ENCODE results near the gene ARHGAP26. TPM values are rescaled to one million over a fixed set of nuclear protein-coding genes. Genes with fewer than 3 reads are reported as not detected.

Gene ARHGAP26, protein sequence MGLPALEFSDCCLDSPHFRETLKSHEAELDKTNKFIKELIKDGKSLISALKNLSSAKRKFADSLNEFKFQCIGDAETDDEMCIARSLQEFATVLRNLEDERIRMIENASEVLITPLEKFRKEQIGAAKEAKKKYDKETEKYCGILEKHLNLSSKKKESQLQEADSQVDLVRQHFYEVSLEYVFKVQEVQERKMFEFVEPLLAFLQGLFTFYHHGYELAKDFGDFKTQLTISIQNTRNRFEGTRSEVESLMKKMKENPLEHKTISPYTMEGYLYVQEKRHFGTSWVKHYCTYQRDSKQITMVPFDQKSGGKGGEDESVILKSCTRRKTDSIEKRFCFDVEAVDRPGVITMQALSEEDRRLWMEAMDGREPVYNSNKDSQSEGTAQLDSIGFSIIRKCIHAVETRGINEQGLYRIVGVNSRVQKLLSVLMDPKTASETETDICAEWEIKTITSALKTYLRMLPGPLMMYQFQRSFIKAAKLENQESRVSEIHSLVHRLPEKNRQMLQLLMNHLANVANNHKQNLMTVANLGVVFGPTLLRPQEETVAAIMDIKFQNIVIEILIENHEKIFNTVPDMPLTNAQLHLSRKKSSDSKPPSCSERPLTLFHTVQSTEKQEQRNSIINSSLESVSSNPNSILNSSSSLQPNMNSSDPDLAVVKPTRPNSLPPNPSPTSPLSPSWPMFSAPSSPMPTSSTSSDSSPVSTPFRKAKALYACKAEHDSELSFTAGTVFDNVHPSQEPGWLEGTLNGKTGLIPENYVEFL
- 10 to 100 TPM; 11.0 to 23.3 (median 14.3) TPM for total RNA-seq

DNA sequence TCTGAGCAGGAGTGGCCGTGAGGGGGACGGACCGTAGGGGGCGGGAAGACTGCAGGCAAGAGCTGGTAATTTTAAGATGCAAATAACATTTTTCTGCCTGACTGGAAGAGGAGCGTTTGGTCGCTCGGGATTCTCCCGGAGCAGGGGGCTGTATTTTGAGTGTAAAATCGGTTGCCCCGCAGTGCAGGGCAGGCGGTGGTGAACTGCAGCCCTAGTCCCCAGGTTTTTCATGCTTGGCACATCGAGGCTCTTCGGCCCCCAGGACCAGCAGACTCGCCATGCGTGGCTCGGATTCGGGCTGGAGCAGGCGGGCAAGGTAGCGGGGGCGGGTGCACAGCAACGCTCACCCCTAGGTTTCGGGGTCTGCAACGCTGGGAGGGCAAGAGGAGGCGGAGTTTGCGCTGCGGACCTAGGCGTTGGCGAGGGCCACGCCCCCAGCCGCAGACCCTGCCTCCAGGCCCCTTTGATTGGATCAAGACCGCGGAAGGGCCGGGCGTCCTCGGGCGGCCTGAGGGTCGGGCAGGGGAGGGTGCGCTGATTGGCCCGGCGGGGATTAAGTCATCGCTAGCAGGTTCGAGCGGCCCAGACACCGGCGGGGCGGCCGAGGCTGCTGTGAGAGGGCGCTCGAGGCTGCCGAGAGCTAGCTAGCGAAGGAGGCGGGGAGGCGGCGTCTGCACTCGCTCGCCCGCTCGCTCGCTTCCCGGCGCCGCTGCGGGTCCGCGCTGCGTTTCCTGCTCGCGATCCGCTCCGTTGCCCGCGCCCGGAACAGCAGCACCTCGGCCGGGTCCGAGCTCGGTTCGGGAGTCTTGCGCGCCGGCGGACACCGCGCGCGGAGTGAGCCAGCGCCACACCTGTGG lies at the start of gene ARHGAP26:
Gene ARHGAP26 (plus strand): TSS at position 585 of the 857 bp plus-strand sequence. CDS start 385 bp downstream, outside the sequence.
- DNase-seq (ENCODE audit: low spot score in 2 of 2), result peak; percentile 96 to 99
- TF ChIP-seq, protein P1, sequence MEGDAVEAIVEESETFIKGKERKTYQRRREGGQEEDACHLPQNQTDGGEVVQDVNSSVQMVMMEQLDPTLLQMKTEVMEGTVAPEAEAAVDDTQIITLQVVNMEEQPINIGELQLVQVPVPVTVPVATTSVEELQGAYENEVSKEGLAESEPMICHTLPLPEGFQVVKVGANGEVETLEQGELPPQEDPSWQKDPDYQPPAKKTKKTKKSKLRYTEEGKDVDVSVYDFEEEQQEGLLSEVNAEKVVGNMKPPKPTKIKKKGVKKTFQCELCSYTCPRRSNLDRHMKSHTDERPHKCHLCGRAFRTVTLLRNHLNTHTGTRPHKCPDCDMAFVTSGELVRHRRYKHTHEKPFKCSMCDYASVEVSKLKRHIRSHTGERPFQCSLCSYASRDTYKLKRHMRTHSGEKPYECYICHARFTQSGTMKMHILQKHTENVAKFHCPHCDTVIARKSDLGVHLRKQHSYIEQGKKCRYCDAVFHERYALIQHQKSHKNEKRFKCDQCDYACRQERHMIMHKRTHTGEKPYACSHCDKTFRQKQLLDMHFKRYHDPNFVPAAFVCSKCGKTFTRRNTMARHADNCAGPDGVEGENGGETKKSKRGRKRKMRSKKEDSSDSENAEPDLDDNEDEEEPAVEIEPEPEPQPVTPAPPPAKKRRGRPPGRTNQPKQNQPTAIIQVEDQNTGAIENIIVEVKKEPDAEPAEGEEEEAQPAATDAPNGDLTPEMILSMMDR (IDR thresholded peaks at IDR 0.05), result no peak
- peak in 1 of 2 donors; percentile 82 for TF ChIP-seq POLR2A (IDR thresholded peaks at IDR 0.05)
- WGBS, 2 donors, result 0 to 1% methylated on average over 52 to 54 of the region's 87 CpGs
- peak within 1 kb of the TSS; percentile 72 for H3K4me3 ChIP-seq (ENCODE audit: low read depth, poor library complexity, severe bottlenecking)
- intact Hi-C loops (cut with DNase I; ENCODE audit: low total_unique reads), result no loop called here

DNA sequence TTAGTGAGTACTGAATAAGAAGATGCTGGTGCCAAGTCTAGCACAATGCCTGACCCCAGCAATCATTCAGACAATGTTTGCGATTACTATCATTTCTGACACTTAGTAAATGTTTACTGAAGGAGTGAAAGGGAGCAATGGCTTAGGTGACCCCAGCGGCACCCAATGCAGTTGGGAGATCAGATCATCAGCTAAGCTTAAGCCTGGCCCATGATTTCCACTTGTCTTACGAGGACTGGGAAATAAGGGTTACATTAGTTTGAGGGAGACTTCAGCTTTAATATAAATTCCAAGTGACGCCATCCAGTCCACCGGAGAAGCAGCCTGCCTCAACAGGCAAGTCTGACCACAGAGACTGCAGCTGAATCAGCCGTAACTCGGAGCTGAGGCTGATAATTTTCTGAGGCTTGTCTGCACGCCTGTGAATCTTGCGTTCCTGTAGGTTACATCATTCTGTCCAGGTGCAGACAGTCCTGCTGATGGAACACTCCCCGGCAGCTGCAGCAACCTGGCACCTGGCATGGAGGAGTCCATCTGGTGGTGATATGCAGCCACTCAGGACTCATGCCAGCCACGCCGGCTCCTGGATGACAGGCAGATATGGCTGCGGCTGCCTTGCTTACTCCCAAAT lies 49.4 kb upstream of the ARHGAP26 start:
- H3K4me3 ChIP-seq (ENCODE audit: low read depth, poor library complexity, severe bottlenecking), result no peak overlapping the region
- TF ChIP-seq POLR2A (IDR thresholded peaks at IDR 0.05), result no peak
- TF ChIP-seq, protein P1 (IDR thresholded peaks at IDR 0.05), result no peak
- intact Hi-C loops (cut with DNase I; ENCODE audit: low total_unique reads), result no loop called here
- no peak for DNase-seq (ENCODE audit: low spot score in 2 of 2)
- WGBS, 2 donors, result 64 to 74% methylated on average over 13 of the region's 13 CpGs

DNA sequence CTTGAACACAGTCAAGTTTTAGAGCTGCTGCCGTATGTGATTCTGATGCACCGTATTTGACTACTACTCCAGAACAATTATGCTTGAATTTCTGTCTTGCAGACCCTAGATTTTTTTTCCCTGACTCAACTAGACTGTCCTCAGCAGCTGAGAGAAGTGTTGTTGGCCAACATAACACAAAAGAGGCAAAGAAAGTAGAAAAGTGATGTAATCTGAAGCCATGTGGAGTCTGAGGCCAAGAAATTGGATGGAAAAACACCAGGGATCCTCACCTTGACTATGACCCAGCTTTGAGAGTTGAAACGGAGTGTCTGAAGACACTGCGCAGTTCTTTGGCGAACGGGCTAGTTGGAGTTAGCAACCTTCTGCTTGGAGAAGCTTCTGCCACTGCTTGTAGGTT lies 48.0 kb upstream of the ARHGAP26 start:
- intact Hi-C loops (cut with DNase I; ENCODE audit: low total_unique reads), result no loop called here
- no peak overlapping the region for H3K4me3 ChIP-seq (ENCODE audit: low read depth, poor library complexity, severe bottlenecking)
- 81 to 89% methylated on average over 6 of the region's 6 CpGs for WGBS, 2 donors
- DNase-seq (ENCODE audit: low spot score in 2 of 2), result no peak
- no peak for TF ChIP-seq POLR2A (IDR thresholded peaks at IDR 0.05)
- TF ChIP-seq, protein P1 (IDR thresholded peaks at IDR 0.05), result no peak

DNA sequence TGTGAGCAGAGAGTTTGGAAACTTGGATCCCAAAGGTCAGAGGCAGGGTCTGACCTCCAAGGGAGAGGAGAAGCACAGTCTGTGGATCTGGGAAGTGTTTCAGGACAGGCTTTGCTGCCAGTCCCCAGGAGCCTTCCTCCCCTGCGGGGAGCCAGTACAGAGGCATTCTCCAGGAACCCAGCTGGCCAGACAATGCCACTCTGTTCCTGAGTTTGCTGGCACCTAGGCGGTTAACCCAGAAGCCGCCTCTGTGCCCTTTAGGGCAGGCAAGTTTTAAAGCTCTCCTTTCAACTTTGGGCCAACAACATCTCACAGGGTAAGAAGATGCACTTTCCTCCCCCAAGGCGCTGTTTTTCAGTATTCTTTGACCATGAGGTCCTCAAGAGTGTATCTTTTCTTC lies 47.3 kb upstream of the ARHGAP26 start:
- no peak for TF ChIP-seq POLR2A (IDR thresholded peaks at IDR 0.05)
- TF ChIP-seq, protein P1 (IDR thresholded peaks at IDR 0.05), result no peak
- H3K4me3 ChIP-seq (ENCODE audit: low read depth, poor library complexity, severe bottlenecking), result no peak overlapping the region
- intact Hi-C loops (cut with DNase I; ENCODE audit: low total_unique reads), result no loop called here
- WGBS, 2 donors, result 73 to 89% methylated on average over 4 of the region's 4 CpGs
- no peak for DNase-seq (ENCODE audit: low spot score in 2 of 2)

DNA sequence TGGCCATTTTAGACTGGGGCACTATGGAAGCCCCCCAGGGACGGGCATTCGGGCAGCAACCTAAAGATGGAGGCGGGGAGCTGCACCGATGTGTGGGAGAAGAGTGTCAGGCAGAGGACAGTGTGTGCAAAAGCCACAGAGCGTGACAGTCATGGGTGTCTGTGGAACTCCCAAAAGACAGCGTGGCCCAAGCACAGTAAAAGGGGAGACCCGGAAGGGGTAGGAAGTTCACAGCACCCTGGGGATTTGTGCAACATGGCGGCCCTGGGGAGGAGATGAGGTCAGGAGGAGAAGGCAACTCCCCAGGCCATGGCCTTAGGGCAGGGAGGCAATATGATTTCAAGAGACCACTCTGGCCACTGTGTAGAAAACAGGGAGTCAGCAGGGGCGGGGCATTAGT lies 45.4 kb upstream of the ARHGAP26 start:
- TF ChIP-seq, protein P1 (IDR thresholded peaks at IDR 0.05), result no peak
- TF ChIP-seq POLR2A (IDR thresholded peaks at IDR 0.05), result no peak
- WGBS, 2 donors, result 90 to 92% methylated on average over 9 of the region's 9 CpGs
- DNase-seq (ENCODE audit: low spot score in 2 of 2), result no peak
- intact Hi-C loops (cut with DNase I; ENCODE audit: low total_unique reads), result no loop called here
- no peak overlapping the region for H3K4me3 ChIP-seq (ENCODE audit: low read depth, poor library complexity, severe bottlenecking)

All from lower leg skin (tissue), 4 donors.